Measurements from ENCODE around the gene KRT1.

Gene KRT1

DNA sequence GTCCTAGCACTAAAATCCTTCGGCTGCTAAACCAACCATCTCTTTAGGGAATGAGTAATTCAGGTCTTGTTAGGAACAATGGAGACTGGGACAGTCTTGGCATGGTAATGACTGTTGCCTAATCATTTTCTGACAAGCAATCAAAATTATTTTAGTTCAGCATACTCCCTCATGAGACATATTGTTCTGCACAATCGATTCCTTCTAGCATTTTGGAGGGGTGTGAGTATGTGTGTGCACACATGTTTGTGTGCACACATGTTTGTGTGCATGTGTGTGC lies 2.1 kb upstream of the KRT1 start:
- Histone ChIP-seq H2AFZ (ENCODE audit: low read length) (no peak overlapping the region), H3K9ac (ENCODE audit: low read length) (no peak overlapping the region), H4K20me1 (ENCODE audit: insufficient read depth, low read length) (no peaks in the 10 kb centered on the region), H3K79me2 (ENCODE audit: low read length) (no peaks in the 10 kb centered on the region), H3K36me3 (replicated peaks; ENCODE audit: insufficient read depth, low read length) (no peaks in the 10 kb centered on the region), H3K4me1 (ENCODE audit: low read length) (no peaks in the 10 kb centered on the region), H3F3A (ENCODE audit: insufficient read depth, low read length) (no peaks in the 10 kb centered on the region), H3K9me3 (replicated peaks; ENCODE audit: insufficient read depth, low read length) (no peaks in the 10 kb centered on the region), H3K4me2 (ENCODE audit: low read depth, low read length) (no peak overlapping the region), H3K27ac (ENCODE audit: low read length) (no peak overlapping the region), H3K27me3 (replicated peaks; ENCODE audit: insufficient read depth, low read length) (peaks cover 77% of the 10 kb centered on the region), H3K9me2 (replicated peaks; ENCODE audit: insufficient read depth, low read length) (no peaks in the 10 kb centered on the region), H3K4me3 (ENCODE audit: low read length) (no peak overlapping the region)
- no peak for DNase-seq
- TF ChIP-seq EZH2phosphoT487 (IDR thresholded peaks at IDR 0.05; ENCODE audit: low read length) (no peak), EZH2 (optimal IDR thresholded peaks at IDR 0.05; ENCODE audit: low read depth, low read length) (no peak)
- TF ChIP-seq, protein P1, sequence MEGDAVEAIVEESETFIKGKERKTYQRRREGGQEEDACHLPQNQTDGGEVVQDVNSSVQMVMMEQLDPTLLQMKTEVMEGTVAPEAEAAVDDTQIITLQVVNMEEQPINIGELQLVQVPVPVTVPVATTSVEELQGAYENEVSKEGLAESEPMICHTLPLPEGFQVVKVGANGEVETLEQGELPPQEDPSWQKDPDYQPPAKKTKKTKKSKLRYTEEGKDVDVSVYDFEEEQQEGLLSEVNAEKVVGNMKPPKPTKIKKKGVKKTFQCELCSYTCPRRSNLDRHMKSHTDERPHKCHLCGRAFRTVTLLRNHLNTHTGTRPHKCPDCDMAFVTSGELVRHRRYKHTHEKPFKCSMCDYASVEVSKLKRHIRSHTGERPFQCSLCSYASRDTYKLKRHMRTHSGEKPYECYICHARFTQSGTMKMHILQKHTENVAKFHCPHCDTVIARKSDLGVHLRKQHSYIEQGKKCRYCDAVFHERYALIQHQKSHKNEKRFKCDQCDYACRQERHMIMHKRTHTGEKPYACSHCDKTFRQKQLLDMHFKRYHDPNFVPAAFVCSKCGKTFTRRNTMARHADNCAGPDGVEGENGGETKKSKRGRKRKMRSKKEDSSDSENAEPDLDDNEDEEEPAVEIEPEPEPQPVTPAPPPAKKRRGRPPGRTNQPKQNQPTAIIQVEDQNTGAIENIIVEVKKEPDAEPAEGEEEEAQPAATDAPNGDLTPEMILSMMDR (IDR thresholded peaks at IDR 0.05; ENCODE audit: low read length): no peak

DNA sequence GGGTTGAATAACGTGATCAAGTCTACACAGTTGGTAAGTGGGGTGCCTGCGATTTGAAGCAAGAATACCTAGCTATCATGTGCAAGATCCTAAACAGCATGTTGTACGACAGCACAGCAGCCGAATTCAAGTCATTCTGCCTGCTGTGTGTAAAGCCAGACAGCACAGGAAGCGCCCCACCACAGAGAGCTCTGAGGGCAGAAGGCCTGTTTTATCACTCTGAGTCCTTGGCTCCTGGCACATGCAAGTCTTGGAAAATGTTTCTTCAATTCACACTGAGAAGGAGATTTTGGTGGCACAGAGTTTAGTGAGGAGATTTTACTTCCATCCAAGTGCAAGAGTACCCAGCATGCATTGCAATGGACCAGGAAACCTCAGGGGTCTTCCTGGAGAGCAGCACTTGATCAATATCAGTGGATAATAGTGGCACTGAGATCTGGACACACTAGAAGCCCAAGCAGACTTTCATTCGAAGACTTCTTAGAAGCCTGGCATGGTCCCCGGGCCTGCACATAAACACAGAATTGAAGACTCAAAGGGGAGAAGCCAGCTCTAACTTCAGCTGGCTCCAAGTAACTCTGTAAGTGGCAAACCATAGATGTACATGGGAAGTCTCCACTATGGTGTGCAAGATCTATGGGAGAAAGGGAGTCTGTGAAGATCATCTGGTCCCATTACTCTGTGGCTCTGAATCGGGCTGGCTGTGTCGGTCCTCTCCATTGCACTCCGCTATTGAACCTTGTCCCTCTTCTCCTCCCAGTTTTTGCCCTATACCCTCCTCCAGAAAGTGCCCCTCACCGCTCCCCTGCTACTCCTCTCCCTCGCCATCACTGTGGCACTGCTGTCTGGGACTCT lies 1.5 kb upstream of the KRT1 start:
- Histone ChIP-seq H3K79me2 (ENCODE audit: low read length) (no peaks in the 10 kb centered on the region), H3K9ac (ENCODE audit: low read length) (no peak overlapping the region), H3K4me3 (ENCODE audit: low read length) (no peak overlapping the region), H3K9me3 (replicated peaks; ENCODE audit: insufficient read depth, low read length) (no peaks in the 10 kb centered on the region), H2AFZ (ENCODE audit: low read length) (no peak overlapping the region), H3K4me2 (ENCODE audit: low read depth, low read length) (no peak overlapping the region), H3K27ac (ENCODE audit: low read length) (no peak overlapping the region), H3K9me2 (replicated peaks; ENCODE audit: insufficient read depth, low read length) (no peaks in the 10 kb centered on the region), H4K20me1 (ENCODE audit: insufficient read depth, low read length) (no peaks in the 10 kb centered on the region), H3K27me3 (replicated peaks; ENCODE audit: insufficient read depth, low read length) (peaks cover 77% of the 10 kb centered on the region), H3K36me3 (replicated peaks; ENCODE audit: insufficient read depth, low read length) (no peaks in the 10 kb centered on the region), H3K4me1 (ENCODE audit: low read length) (no peaks in the 10 kb centered on the region), H3F3A (ENCODE audit: insufficient read depth, low read length) (no peaks in the 10 kb centered on the region)
- TF ChIP-seq, protein P1 (IDR thresholded peaks at IDR 0.05; ENCODE audit: low read length): no peak
- no peak for TF ChIP-seq EZH2 (optimal IDR thresholded peaks at IDR 0.05; ENCODE audit: low read depth, low read length)
- no peak for TF ChIP-seq EZH2phosphoT487 (IDR thresholded peaks at IDR 0.05; ENCODE audit: low read length)
- DNase-seq: no peak

DNA sequence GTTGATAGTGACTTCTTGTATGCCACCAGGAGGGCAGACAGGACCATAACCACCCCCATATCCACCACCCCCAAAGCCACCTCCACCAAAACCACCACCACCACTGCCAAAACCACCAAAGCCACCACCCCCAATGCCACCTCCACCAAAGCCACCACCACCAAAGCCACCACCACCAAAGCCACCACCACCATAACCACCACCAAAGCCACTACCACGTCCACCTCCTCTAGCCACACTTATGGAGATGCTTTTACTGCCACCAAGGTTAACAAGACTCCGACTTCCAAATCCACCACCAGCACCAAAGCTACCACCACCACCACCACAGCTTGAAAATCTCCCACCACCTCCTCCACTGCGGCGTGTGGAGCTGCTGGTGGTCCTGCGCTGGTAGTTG lies 332 bp downstream of the KRT1 start:
- Histone ChIP-seq H2AFZ (ENCODE audit: low read length) (no peak overlapping the region), H3K4me2 (ENCODE audit: low read depth, low read length) (no peak overlapping the region), H3K36me3 (replicated peaks; ENCODE audit: insufficient read depth, low read length) (no peaks in the 10 kb centered on the region), H3K27me3 (replicated peaks; ENCODE audit: insufficient read depth, low read length) (peaks cover 79% of the 10 kb centered on the region), H3K9ac (ENCODE audit: low read length) (no peak overlapping the region), H3K9me2 (replicated peaks; ENCODE audit: insufficient read depth, low read length) (no peaks in the 10 kb centered on the region), H3K27ac (ENCODE audit: low read length) (no peak overlapping the region), H4K20me1 (ENCODE audit: insufficient read depth, low read length) (no peaks in the 10 kb centered on the region), H3K4me3 (ENCODE audit: low read length) (no peak overlapping the region), H3F3A (ENCODE audit: insufficient read depth, low read length) (no peaks in the 10 kb centered on the region), H3K9me3 (replicated peaks; ENCODE audit: insufficient read depth, low read length) (no peaks in the 10 kb centered on the region), H3K79me2 (ENCODE audit: low read length) (no peaks in the 10 kb centered on the region), H3K4me1 (ENCODE audit: low read length) (no peaks in the 10 kb centered on the region)
- DNase-seq: no peak
- no peak for TF ChIP-seq EZH2 (optimal IDR thresholded peaks at IDR 0.05; ENCODE audit: low read depth, low read length)
- TF ChIP-seq, protein P1 (IDR thresholded peaks at IDR 0.05; ENCODE audit: low read length): no peak
- TF ChIP-seq EZH2phosphoT487 (IDR thresholded peaks at IDR 0.05; ENCODE audit: low read length): no peak
